ENCODE data around the gene CCER1. TPM values are rescaled to one million over a fixed set of nuclear protein-coding genes. Genes with fewer than 3 reads are reported as not detected.

Gene CCER1
- total and polyA plus RNA-seq, 2 experiments from 2014 or later = not detected

- no peak for ATAC-seq
- H3F3A ChIP-seq (replicated peaks; ENCODE audit: low read depth) = no peaks in the 10 kb centered on the region
- H3K27ac Mint-ChIP-seq = no peak overlapping the region
These were observed 14.0 kb downstream of the CCER1 start for GRCh38 chr12:90940872-90941499.

GRCh38 chr12:90939382-90939781 lies 15.6 kb downstream of the CCER1 start:
- Histone ChIP-seq H3K4me2 (no peak overlapping the region), H3F3A (replicated peaks; ENCODE audit: low read depth) (no peaks in the 10 kb centered on the region), H3K36me3 (ENCODE audit: insufficient read depth) (no peaks in the 10 kb centered on the region), H3K27me3 (ENCODE audit: insufficient read depth) (no peaks in the 10 kb centered on the region), H3K4me3 (no peak overlapping the region), H2AFZ (no peak overlapping the region), H3K4me1 (ENCODE audit: insufficient read depth) (no peaks in the 10 kb centered on the region), H3K27ac (ENCODE audit: low read depth) (no peak overlapping the region), H4K20me1 (replicated peaks; ENCODE audit: insufficient read depth) (no peaks in the 10 kb centered on the region), H3K79me2 (replicated peaks; ENCODE audit: insufficient read depth) (no peaks in the 10 kb centered on the region), H3K9me2 (ENCODE audit: insufficient read depth) (no peaks in the 10 kb centered on the region)
- Mint-ChIP-seq H3K27ac (no peak overlapping the region), H3K4me3 (no peak overlapping the region), H3K27me3 (ENCODE audit: insufficient read depth, low read depth, poor library complexity) (no peaks in the 10 kb centered on the region), H3K36me3 (ENCODE audit: low read depth) (no peaks in the 10 kb centered on the region), H3K9me3 (no peaks in the 10 kb centered on the region), H3K4me1 (no peaks in the 10 kb centered on the region; the same call in 2 of the 3 replicates)
- no peak for ATAC-seq
- DNase-seq (ENCODE audit: low spot score) = no peak
- TF ChIP-seq JUNB (IDR thresholded peaks at IDR 0.05; ENCODE audit: unreplicated experiment) (no peak), ZNF331 (CRISPR knock-in tag; IDR thresholded peaks at IDR 0.05; ENCODE audit: low read depth) (no peak), EZH2 (IDR thresholded peaks at IDR 0.05; ENCODE audit: low read depth, unreplicated experiment) (no peak), ZNF462 (CRISPR knock-in tag; IDR thresholded peaks at IDR 0.05) (no peak)
- TF ChIP-seq, protein P1, sequence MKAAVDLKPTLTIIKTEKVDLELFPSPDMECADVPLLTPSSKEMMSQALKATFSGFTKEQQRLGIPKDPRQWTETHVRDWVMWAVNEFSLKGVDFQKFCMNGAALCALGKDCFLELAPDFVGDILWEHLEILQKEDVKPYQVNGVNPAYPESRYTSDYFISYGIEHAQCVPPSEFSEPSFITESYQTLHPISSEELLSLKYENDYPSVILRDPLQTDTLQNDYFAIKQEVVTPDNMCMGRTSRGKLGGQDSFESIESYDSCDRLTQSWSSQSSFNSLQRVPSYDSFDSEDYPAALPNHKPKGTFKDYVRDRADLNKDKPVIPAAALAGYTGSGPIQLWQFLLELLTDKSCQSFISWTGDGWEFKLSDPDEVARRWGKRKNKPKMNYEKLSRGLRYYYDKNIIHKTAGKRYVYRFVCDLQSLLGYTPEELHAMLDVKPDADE (IDR thresholded peaks at IDR 0.05) = no peak

More at GRCh38 chr12:90940872-90941499, 14.0 kb downstream of the CCER1 start:
- Histone ChIP-seq H4K20me1 (replicated peaks; ENCODE audit: insufficient read depth) (no peaks in the 10 kb centered on the region), H3K4me3 (no peak overlapping the region), H3K36me3 (ENCODE audit: insufficient read depth) (no peaks in the 10 kb centered on the region), H3K4me2 (no peak overlapping the region), H3K9me2 (ENCODE audit: insufficient read depth) (no peaks in the 10 kb centered on the region), H2AFZ (no peak overlapping the region), H3K27ac (ENCODE audit: low read depth) (no peak overlapping the region), H3K79me2 (replicated peaks; ENCODE audit: insufficient read depth) (no peaks in the 10 kb centered on the region), H3K27me3 (ENCODE audit: insufficient read depth) (no peaks in the 10 kb centered on the region), H3K4me1 (ENCODE audit: insufficient read depth) (no peaks in the 10 kb centered on the region)
- peak; percentile 65 for DNase-seq (ENCODE audit: low spot score)
- no peak overlapping the region for H3K4me3 Mint-ChIP-seq
- TF ChIP-seq CTCF (conservative IDR thresholded peaks at IDR 0.05; ENCODE audit: low read depth in 2 of 2) = peak; percentile 66 to 77
- TF ChIP-seq, protein P1 (IDR thresholded peaks at IDR 0.05) = no peak
- TF ChIP-seq ZNF114 (CRISPR knock-in tag; IDR thresholded peaks at IDR 0.05) = no peak
- no peaks in the 10 kb centered on the region for H3K27me3 Mint-ChIP-seq (ENCODE audit: insufficient read depth, low read depth, poor library complexity)
- H3K9me3 Mint-ChIP-seq = no peaks in the 10 kb centered on the region
- H3K4me1 Mint-ChIP-seq = no peaks in the 10 kb centered on the region; the same call in 2 of the 3 replicates
- H3K36me3 Mint-ChIP-seq (ENCODE audit: low read depth) = no peaks in the 10 kb centered on the region
